SJCRH30 (cell line): ENCODE results near the gene HOXC9. TPM values are rescaled to one million over a fixed set of nuclear protein-coding genes. Genes with fewer than 3 reads are reported as not detected.

ENCODE experiments used
- DNase-seq, 2 experiments: peaks; one replicate each; pipeline ENCODE4 v3.0.0-alpha.2; 2015 to 2020
- H3K27ac ChIP-seq: fragments of 250-450 bp; sonication (Bioruptor Pico); 2 replicates; pipeline ENCODE4 v1.5.1; 2020; ENCODE audit warnings: mild to moderate bottlenecking, moderate library complexity
- H3K27me3 ChIP-seq: fragments of 250-450 bp; sonication (Bioruptor Pico); 2 replicates; pipeline ENCODE4 v1.5.1; 2020; ENCODE audit warnings: mild to moderate bottlenecking, moderate library complexity
- H3K36me3 ChIP-seq: fragments of 250-450 bp; sonication (Bioruptor Pico); 2 replicates; pipeline ENCODE4 v1.5.1; 2020; ENCODE audit warnings: mild to moderate bottlenecking, moderate library complexity
- H3K4me1 ChIP-seq: fragments of 250-450 bp; sonication (Bioruptor Pico); 2 replicates; pipeline ENCODE4 v1.5.1; 2020; ENCODE audit warnings: mild to moderate bottlenecking, moderate library complexity
- H3K4me3 ChIP-seq: fragments of 250-450 bp; sonication (Bioruptor Pico); 2 replicates; pipeline ENCODE4 v1.5.1; 2020; ENCODE audit warnings: mild to moderate bottlenecking, moderate library complexity
- H3K9me3 ChIP-seq: fragments of 250-450 bp; sonication (Bioruptor Pico); replicated peaks from 2 replicates; pipeline ENCODE4 v1.5.1; 2020; ENCODE audit warnings: mild to moderate bottlenecking, moderate library complexity
- total RNA-seq: library from RNA; depleted of rRNA; stranded (reverse); fragments of >200 nt; shearing (Covaris generic); gene quantifications from 2 replicates; pipeline ENCODE4 v1.2.3, GENCODE V29; 2014

The HOXC9 gene
- total RNA-seq, 1 experiment from 2014 or later = 5.6 TPM

DNA sequence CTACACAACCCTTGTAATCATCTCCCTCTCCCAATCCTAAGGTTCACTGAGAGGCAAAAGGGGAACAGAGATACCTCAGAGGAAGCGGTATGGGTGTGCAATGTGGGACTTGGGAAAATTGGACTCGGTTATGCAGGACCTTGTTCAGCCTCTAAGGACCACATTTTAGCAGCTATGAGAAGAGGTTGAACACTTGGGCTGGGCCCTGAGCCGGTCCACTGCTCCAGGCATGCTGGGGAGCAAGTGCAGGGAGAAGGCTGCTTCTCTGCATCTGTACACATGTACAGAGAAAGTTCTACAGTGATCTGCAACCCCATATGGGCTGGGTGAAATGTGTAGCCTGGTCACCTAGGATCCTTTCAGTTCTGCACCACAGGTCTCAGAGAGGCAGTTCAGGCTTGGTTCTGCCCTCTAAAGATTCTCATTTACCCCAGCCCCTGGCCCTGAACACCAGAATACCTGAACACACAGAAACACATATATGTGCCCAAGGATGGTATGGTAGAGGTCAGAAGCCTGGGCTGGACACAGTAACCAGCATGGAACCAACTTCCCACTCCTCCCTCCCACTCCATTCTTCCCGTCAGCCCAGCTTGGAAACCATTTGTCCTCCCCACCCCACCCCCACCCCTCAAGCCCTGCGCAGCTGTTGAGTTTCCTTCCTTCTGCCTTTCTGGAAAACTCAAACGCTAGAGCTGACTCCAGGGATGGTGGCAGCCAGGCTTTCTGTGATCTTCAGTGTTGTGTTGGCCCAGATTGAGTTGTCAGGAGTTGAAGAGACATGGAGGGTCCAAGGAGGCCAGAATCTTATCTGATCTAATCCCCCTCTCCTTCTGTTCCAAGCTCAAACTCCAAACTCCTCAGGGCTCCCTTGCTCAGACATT lies 43.3 kb downstream of the HOXC9 start:
- Histone ChIP-seq H3K36me3 (no peaks in the 10 kb centered on the region), H3K4me3 (no peak overlapping the region), H3K9me3 (no peaks in the 10 kb centered on the region), H3K27ac (peak overlapping the region; percentile 35; the same call in 1 of the 2 replicates), H3K27me3 (no peaks in the 10 kb centered on the region), H3K4me1 (peaks cover 32% of the 10 kb centered on the region)
- peak in 1 of 2 experiments; percentile 67 for DNase-seq

DNA sequence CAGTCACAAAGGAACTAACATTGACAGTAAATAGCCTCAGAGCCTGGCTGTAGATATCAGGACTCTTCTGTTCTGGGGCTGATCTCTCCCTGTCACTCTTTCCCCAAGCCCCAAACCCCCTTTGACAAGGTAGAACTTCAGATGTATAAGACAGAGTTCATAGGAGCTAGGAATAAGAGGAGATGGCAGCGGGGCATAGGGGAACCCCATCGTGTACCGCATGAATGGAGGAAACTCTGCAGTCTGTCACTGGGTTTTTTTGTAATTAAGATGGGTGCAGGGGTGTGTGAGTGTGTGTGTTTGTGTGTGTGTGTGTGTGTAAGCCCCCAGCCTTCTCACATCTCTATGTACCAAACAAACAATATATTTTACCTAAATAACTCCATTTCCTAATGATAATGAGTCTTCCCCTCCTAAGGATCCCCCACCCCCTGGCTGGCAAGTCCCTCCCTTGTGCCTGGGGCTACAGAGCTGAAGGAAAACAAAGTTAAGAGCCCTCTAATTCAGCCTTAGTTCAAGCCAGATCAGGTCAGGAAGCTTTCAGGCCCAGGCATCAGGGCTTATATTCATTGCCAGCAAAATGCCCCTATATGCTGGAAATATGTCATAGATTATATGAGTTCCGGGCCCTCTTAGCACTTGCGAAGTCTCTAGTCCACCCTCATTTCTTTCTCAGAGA lies 44.6 kb downstream of the HOXC9 start:
- no peak for DNase-seq
- no peak overlapping the region for H3K27ac ChIP-seq
- H3K9me3 ChIP-seq = no peaks in the 10 kb centered on the region
- H3K4me3 ChIP-seq = no peak overlapping the region
- H3K4me1 ChIP-seq = peaks cover 26% of the 10 kb centered on the region
- no peaks in the 10 kb centered on the region for H3K36me3 ChIP-seq
- H3K27me3 ChIP-seq = no peaks in the 10 kb centered on the region

DNA sequence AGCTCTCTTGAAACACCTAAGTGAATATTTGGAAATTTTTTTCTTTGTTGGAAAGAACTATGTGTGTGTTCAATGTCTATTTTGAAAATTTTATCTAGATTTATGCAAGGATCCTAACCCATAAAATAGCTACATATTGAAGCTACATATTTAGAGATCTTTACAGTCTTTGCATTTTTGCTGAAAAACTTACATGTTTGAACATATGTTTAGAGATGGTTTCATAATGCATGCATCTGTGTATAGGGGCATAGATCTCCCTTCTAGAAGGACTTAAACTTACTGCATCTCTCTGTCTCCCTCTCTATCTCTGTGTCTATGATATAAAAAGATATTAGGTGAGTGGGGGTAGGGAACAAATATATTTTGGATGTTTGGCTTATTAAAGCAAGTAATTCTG lies 45.4 kb downstream of the HOXC9 start:
- no peaks in the 10 kb centered on the region for H3K36me3 ChIP-seq
- H3K27ac ChIP-seq = no peak overlapping the region
- H3K9me3 ChIP-seq = no peaks in the 10 kb centered on the region
- no peaks in the 10 kb centered on the region for H3K27me3 ChIP-seq
- H3K4me1 ChIP-seq = peaks cover 25% of the 10 kb centered on the region
- no peak overlapping the region for H3K4me3 ChIP-seq
- no peak for DNase-seq

DNA sequence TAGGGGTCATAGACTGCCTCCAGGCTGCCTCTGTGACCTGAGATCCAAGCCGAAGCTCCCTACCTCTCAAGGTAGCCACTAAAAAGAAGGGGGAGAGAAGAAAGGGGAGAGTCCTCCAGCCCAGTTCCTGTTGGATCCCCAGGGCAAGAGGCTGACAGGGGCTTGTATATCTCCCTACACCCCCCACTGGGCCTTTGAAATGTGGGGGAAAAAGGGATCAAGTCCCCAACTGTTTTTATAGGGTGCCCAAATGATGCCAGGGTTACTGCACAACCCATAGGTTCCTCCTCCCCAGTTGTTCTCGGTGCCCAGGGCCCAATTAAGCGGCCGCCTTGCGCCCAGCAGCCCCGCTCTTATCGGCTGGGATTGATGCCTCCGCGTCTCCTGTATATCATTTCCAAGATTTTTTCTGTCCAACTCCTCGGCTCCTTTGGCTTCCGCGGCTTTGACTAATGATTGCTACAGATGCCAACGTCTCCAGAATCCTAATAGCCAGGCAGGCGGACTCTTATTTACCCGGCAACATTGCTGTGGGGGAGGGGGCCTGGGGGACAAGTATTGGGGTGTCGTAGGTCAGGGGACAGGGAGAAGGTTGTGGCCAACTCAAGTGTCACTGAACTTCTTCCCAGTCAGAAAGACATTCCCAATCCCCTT lies 46.0 kb downstream of the HOXC9 start:
- no peak for DNase-seq
- no peaks in the 10 kb centered on the region for H3K27me3 ChIP-seq
- H3K36me3 ChIP-seq = no peaks in the 10 kb centered on the region
- no peaks in the 10 kb centered on the region for H3K9me3 ChIP-seq
- peaks cover 19% of the 10 kb centered on the region for H3K4me1 ChIP-seq
- H3K27ac ChIP-seq = no peak overlapping the region
- no peak overlapping the region for H3K4me3 ChIP-seq

DNA sequence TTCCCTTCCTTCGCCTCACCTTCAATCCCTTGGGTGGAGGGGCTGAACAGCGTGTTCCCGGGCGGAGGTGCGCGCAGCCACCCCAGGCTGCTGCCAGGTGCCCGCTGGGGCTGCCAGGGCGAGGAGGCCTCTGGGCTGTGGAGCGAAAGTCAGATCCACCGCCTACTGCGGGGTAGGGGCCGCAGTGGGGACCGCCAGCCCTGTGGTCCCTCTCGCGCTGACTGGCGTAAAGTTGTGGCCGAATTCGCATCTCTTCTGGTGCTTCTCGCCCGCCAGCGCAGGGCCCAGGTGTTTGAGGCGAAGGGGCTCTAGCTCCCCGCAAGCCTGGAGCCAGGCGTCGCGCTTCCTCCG lies 46.8 kb downstream of the HOXC9 start:
- H3K27me3 ChIP-seq = no peaks in the 10 kb centered on the region
- no peaks in the 10 kb centered on the region for H3K36me3 ChIP-seq
- H3K27ac ChIP-seq = no peak overlapping the region
- DNase-seq = no peak
- H3K4me1 ChIP-seq = peaks cover 12% of the 10 kb centered on the region
- no peaks in the 10 kb centered on the region for H3K9me3 ChIP-seq
- H3K4me3 ChIP-seq = no peak overlapping the region

DNA sequence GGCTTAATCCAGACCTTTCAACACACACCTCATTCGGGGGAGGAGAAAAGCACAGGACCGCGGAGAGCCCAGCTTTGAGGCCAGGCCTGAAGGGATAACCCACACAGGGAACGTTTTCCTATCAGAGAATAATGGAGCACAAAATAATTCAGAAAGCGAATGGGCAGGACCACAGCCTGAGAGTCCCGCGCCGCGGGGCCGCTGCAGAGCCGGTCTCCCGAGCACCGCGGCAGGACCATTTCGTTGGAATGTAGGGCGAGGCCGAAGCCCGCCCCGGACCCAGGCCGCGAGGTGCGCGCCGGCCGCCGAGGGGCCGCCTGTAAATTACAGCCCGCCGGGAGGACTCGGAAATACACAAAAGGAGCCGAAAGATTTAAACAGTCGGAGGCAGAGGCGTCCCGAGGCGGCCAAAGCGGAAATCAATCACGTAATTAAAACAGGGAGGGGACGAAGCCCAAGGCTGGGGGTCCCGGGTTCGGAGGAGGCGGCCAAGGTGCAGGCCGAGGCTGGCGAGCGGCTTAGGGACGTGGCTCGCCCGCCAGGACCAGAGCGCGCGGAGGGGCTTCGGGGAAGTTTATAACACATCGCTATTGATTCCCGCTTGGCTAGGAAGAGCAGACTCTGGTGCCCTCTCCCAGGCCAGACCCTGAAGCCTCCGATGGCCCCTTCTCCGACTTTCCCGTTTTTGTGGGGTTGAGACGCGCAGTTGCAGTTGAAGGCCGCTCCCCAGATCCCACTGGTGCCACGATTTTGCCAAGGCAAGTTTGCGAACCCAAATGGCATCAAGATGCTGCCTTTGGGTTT lies 47.4 kb downstream of the HOXC9 start:
- no peak for DNase-seq
- H3K4me3 ChIP-seq = no peak overlapping the region

DNA sequence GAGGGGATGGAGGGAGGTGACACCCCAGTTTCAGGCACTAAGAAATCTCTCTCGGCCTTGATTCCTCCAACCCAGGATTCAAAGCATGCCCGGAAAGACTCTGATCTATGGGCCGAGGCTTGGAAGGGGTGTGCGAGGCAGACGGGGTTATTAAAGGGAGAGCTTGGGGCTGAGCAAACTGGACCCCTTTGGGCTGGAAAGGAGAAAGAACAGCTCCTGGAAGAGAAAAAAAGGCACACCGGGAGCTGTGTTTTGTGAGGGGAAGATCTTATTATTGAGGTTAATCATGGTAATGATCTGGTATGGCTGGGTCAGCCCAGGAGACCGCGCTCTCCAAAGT lies 48.0 kb downstream of the HOXC9 start:
- Histone ChIP-seq H3K9me3 (no peaks in the 10 kb centered on the region), H3K4me3 (no peak overlapping the region), H3K27me3 (no peaks in the 10 kb centered on the region), H3K4me1 (peaks cover 14% of the 10 kb centered on the region), H3K36me3 (no peaks in the 10 kb centered on the region), H3K27ac (no peak overlapping the region)
- no peak for DNase-seq

More for the DNA sequence above, 47.4 kb downstream of the HOXC9 start:
- Histone ChIP-seq H3K9me3 (no peaks in the 10 kb centered on the region), H3K36me3 (no peaks in the 10 kb centered on the region), H3K27ac (no peak overlapping the region), H3K27me3 (no peaks in the 10 kb centered on the region), H3K4me1 (peaks cover 12% of the 10 kb centered on the region)

DNA sequence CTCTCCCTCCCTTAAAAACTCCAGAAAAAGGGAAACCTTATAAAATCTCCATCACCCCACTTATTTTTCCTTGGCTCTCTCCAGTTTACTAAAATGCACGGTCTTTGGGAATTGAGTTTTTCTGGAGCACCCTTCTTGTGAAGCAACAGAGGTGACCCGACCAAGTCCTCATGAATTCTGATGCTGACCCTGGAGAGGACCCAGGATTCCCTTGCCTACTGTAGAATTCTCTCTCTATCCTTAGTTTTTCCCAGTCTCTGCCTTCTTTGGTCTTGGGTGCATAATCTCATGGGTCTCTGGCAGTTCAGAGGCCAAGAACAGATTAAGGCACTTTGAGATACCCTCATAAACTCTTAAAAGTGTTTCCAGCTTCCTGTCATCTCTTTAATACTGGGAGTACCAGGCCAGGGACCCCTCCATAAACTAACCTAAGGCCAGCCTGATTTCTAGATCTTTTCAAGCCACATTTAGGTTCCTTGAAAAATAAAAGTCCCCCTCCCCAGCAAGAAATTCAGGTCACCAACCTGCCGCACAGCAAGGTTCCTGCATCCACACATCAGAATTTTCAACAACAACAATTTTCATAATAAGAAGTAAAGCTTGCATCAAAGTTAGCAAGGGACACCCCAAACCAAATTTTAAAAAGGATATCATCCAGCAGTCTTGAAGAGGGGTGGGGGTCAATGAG lies 48.6 kb downstream of the HOXC9 start:
- Histone ChIP-seq H3K27me3 (no peaks in the 10 kb centered on the region), H3K9me3 (no peaks in the 10 kb centered on the region), H3K4me1 (peaks cover 8% of the 10 kb centered on the region), H3K27ac (no peak overlapping the region), H3K36me3 (no peaks in the 10 kb centered on the region), H3K4me3 (no peak overlapping the region)
- no peak for DNase-seq

DNA sequence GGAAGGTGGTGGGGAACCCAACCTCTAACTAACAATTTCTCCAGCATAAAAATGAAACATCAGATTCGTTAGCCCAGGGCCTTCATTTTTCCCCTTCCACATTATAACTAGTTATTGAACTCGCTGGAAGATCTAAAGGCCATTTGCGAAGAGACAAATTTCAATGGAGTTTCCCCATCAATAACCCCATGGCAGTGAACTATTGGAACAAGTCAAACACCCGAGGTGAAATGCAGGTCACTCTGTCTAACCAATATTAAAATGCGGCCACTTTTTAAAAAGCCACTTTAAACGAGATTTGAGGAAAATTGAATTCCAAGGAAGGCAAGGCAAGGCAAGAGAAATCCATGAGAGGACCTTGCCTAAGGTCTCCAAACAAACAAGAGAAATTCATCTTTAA lies 49.1 kb downstream of the HOXC9 start:
- H3K27me3 ChIP-seq = no peaks in the 10 kb centered on the region

DNA sequence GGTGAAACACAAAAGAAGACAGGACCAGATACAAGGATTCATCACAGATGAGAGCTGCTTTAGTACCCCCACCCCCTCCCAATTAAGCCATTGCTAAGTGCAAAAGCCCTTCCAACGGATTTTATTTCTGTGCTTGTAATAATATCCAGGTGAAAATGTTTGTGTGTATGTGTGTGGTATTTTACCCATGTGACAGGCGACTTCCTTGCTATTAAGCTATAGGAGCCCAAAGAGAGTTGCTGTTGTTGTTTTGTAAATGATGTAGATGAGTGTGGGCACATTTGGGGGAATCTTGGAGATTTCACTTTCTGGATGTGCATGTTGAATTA lies 50.5 kb downstream of the HOXC9 start:
- Histone ChIP-seq H3K9me3 (no peaks in the 10 kb centered on the region), H3K4me1 (peaks cover 3% of the 10 kb centered on the region; the same call in 1 of the 2 replicates), H3K27me3 (no peaks in the 10 kb centered on the region), H3K36me3 (no peaks in the 10 kb centered on the region), H3K27ac (no peak overlapping the region), H3K4me3 (no peak overlapping the region)
- no peak for DNase-seq

More for the DNA sequence above, 49.1 kb downstream of the HOXC9 start:
- Histone ChIP-seq H3K9me3 (no peaks in the 10 kb centered on the region), H3K36me3 (no peaks in the 10 kb centered on the region), H3K4me1 (peaks cover 3% of the 10 kb centered on the region), H3K27ac (no peak overlapping the region), H3K4me3 (no peak overlapping the region)
- no peak for DNase-seq

DNA sequence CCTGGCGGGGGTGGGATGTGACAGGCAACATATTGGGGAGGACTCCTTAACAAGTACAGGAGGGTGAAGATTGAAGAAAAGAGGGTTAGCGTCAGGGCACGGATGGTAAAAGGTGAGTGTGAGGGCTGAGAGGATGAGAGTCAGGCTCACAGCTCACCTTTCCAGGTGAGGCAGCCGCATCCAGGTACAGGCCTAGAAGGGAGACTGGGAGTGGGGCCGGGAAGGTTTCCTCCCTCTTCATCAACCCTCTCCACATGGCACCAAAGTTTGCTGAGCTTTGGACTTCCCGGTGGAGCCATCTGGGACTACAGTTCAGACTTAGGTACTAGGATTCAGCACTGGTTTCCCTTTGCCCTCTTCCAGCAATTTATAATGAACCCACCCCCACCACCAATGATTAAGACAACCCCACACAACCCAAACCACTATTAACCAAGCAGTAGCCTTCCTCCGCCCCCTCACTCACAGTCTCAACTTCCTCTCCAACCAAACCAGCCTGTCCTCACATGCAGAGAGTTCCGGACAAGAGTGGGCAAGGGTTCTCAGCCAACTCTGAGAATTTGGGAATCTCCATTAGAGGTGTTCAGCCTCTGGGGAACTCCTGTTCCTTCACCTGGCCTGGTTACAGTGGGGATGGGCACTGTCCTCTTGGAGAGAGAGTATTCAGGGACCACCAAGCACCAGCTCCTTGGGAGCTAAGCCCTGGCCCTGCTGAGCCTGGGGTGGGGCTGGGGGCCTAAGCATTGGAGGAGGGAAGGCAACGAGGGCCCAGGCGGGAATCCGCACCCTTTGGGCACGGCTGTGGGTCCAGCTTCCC lies 51.3 kb downstream of the HOXC9 start:
- H3K4me3 ChIP-seq = no peak overlapping the region
- H3K4me1 ChIP-seq = peaks cover 3% of the 10 kb centered on the region; the same call in 1 of the 2 replicates
- DNase-seq = no peak
- no peaks in the 10 kb centered on the region for H3K27me3 ChIP-seq
- H3K9me3 ChIP-seq = no peaks in the 10 kb centered on the region
- H3K36me3 ChIP-seq = no peaks in the 10 kb centered on the region
- no peak overlapping the region for H3K27ac ChIP-seq

DNA sequence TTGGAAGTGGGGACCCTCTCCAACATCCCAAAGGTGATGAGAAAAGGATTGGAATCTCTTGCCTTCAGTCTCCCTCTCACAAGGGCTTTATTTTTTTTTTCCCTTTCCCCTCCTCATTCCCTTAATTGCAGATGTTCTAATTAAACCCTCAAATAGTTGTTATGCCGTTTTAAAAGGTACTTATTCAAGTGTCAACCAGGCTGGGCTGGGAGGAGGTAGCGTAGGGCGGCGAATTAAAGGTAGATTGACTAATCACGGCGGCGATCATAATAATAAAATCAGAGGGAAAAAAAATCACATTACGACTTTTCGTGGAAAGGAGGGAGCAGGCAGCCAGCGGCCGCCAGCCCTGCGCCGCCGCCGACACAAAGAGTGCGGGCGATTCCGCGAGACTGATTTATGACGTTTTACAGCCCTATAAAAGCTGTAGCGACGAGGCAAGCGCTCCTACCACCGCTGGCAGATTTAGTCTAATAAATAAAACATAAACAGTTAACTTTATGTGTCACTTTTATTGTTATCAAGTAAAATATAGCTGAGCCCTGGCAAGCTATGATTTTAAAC lies 52.0 kb downstream of the HOXC9 start:
- H3K27me3 ChIP-seq = no peaks in the 10 kb centered on the region
- no peaks in the 10 kb centered on the region for H3K9me3 ChIP-seq
- H3K36me3 ChIP-seq = no peaks in the 10 kb centered on the region
- no peak for DNase-seq
- no peak overlapping the region for H3K4me3 ChIP-seq
- H3K4me1 ChIP-seq = peaks cover 3% of the 10 kb centered on the region; the same call in 1 of the 2 replicates
- no peak overlapping the region for H3K27ac ChIP-seq

DNA sequence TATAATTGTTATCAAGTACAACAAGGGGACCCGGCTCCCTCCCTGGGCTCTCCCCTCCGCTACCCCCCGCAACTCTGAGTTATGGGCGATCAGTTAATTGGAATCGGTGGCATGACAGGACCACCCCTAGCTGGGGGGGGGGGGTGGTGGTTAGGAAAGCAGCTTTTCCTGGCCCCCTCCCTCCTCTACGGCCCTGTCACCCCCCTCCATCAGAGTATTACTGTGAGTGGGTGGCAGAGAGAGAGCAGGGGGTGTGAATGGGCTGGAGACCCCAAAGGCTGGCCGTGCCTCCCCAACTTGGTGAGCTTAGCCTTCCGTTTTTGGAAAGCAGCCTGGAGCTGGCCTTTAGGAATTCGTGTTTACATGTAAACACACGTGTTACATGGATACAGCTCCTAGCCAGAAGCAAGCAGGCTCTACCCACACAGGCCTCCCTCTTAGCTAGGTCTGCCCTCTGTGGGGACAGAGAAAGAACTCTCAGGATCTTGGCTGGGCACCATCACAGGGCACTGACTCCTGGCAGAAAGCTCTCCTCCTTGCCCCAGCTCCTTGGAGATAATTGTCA lies 52.6 kb downstream of the HOXC9 start:
- DNase-seq = no peak
- Histone ChIP-seq H3K27ac (peak overlapping the region; percentile 69), H3K4me1 (peaks cover 3% of the 10 kb centered on the region; the same call in 1 of the 2 replicates), H3K4me3 (peak overlapping the region; percentile 84), H3K36me3 (no peaks in the 10 kb centered on the region), H3K27me3 (no peaks in the 10 kb centered on the region), H3K9me3 (no peaks in the 10 kb centered on the region)
